Keratinocyte (primary cell): ENCODE measurements around the gene RRP1. TPM values are rescaled to one million over a fixed set of nuclear protein-coding genes. Genes with fewer than 3 reads are reported as not detected.

ENCODE experiments used
- DNase-seq: peaks from one replicate; pipeline ENCODE4 v3.0.0-alpha.2; 2011; ENCODE audit warnings: low read depth, missing footprints, low spot score
- FAIRE-seq: peaks from 2 replicates; lab custom pipeline; 2011; peaks lifted over from hg19 to GRCh38; lab: Jason Lieb, UNC
- H2AFZ ChIP-seq: 2 replicates; pipeline ENCODE4 v1.6.0; 2012; ENCODE audit warnings: low read length, control low read depth, inconsistent platforms; ENCODE audit not compliant: control insufficient read depth
- H3K27ac ChIP-seq: 2 replicates; pipeline ENCODE4 v1.5.1; 2011; ENCODE audit warnings: low read length; ENCODE audit not compliant: control insufficient read depth, insufficient read depth
- H3K27me3 ChIP-seq: 3 replicates; pipeline ENCODE4 v1.6.0; 2011; ENCODE audit warnings: low read length; ENCODE audit not compliant: control insufficient read depth, insufficient read depth; ENCODE audit errors: extremely low read depth
- H3K36me3 ChIP-seq, 2 experiments: 2 replicates in 1 of 2; 3 replicates in 1 of 2; pipeline ENCODE4 v1.5.1; 2011; ENCODE audit warnings: low read length in 2 of 2, mild to moderate bottlenecking in 1 of 2; ENCODE audit not compliant: control insufficient read depth in 2 of 2, insufficient read depth in 2 of 2; ENCODE audit errors: extremely low read depth in 1 of 2
- H3K4me1 ChIP-seq: 3 replicates; pipeline ENCODE4 v1.5.1; 2011; ENCODE audit warnings: low read length; ENCODE audit not compliant: control insufficient read depth, insufficient read depth; ENCODE audit errors: extremely low read depth
- H3K4me2 ChIP-seq: 3 replicates; pipeline ENCODE4 v1.6.0; 2011; ENCODE audit warnings: low read depth, low read length; ENCODE audit not compliant: control insufficient read depth, insufficient read depth; ENCODE audit errors: extremely low read depth
- H3K4me3 ChIP-seq, 3 experiments: fragments of 200-600 bp in 1 of 3; sonication (generic) in 1 of 3; 2 replicates in 2 of 3; 3 replicates in 1 of 3; pipeline ENCODE4 v1.5.1; 2011 to 2016; ENCODE audit warnings: low read length in 3 of 3, mild to moderate bottlenecking in 3 of 3, control low read depth in 2 of 3, inconsistent platforms in 1 of 3, low read depth in 1 of 3, mixed read lengths in 1 of 3, mixed run types in 1 of 3, moderate library complexity in 1 of 3; ENCODE audit not compliant: control insufficient read depth in 2 of 3, insufficient read depth in 2 of 3; ENCODE audit errors: extremely low read depth in 1 of 3
- H3K79me2 ChIP-seq: 2 replicates; pipeline ENCODE4 v1.6.0; 2012; ENCODE audit warnings: low read length; ENCODE audit not compliant: control insufficient read depth, insufficient read depth
- H3K9ac ChIP-seq: 3 replicates; pipeline ENCODE4 v1.6.0; 2011; ENCODE audit warnings: low read length; ENCODE audit not compliant: control insufficient read depth, insufficient read depth; ENCODE audit errors: extremely low read depth
- H3K9me1 ChIP-seq: 3 replicates; pipeline ENCODE4 v1.6.0; 2011; ENCODE audit warnings: low read length; ENCODE audit not compliant: control insufficient read depth, insufficient read depth; ENCODE audit errors: extremely low read depth
- H3K9me3 ChIP-seq: 2 replicates; pipeline ENCODE4 v1.5.1; 2012; ENCODE audit warnings: low read depth, low read length; ENCODE audit not compliant: control insufficient read depth
- H4K20me1 ChIP-seq: 3 replicates; pipeline ENCODE4 v1.6.0; 2011; ENCODE audit warnings: low read length; ENCODE audit not compliant: control insufficient read depth, insufficient read depth; ENCODE audit errors: extremely low read depth
- EZH2 ChIP-seq: IDR thresholded peaks from one replicate; pipeline ENCODE4 v1.6.1; 2012; ENCODE audit warnings: inconsistent platforms, mild to moderate bottlenecking, low read length, moderate library complexity
- dilution Hi-C: fragments of 300-500 bp; cut with MboI; formaldehyde crosslinking; loops from one replicate; pipeline ENCODE4 v1.7.0; 2020; ENCODE audit warnings: low sequenced_read_pairs; ENCODE audit not compliant: extremely low pct_ligation_motif_present
- polyA plus RNA-seq, 5 experiments: library from polyadenylated mRNA; depleted of rRNA in 3 of 5; stranded (reverse) in 3 of 5; stranded (forward) in 1 of 5; unstranded in 1 of 5; fragments of >200 nt; gene quantifications; 1 replicate in 1 of 5; 2 replicates in 3 of 5; 3 replicates in 1 of 5; pipeline versions ENCODE4 v1.2.1 to v1.2.3, GENCODE V29; 2011 to 2012; ENCODE audit warnings: missing spikeins in 2 of 5, low read depth in 1 of 5, low replicate concordance in 1 of 5
- TF ChIP-seq, protein P1 (sequence below), 3 experiments: IDR thresholded peaks in 1 of 3; conservative IDR thresholded peaks in 1 of 3; optimal IDR thresholded peaks in 1 of 3; 2 replicates in 2 of 3; 3 replicates in 1 of 3; pipeline versions ENCODE3 to v1.5.1; 2011; ENCODE audit warnings: low read length in 3 of 3, mild to moderate bottlenecking in 3 of 3, moderate library complexity in 2 of 3, control low read depth in 1 of 3, inconsistent platforms in 1 of 3; ENCODE audit not compliant: insufficient read depth in 2 of 3; ENCODE audit errors: extremely low read depth in 1 of 3

The RRP1 gene
- polyA plus RNA-seq, 1 donor (not counting 4 experiments of a cell fraction or from before 2014, with no cell fraction given) = 25.0 TPM

DNA sequence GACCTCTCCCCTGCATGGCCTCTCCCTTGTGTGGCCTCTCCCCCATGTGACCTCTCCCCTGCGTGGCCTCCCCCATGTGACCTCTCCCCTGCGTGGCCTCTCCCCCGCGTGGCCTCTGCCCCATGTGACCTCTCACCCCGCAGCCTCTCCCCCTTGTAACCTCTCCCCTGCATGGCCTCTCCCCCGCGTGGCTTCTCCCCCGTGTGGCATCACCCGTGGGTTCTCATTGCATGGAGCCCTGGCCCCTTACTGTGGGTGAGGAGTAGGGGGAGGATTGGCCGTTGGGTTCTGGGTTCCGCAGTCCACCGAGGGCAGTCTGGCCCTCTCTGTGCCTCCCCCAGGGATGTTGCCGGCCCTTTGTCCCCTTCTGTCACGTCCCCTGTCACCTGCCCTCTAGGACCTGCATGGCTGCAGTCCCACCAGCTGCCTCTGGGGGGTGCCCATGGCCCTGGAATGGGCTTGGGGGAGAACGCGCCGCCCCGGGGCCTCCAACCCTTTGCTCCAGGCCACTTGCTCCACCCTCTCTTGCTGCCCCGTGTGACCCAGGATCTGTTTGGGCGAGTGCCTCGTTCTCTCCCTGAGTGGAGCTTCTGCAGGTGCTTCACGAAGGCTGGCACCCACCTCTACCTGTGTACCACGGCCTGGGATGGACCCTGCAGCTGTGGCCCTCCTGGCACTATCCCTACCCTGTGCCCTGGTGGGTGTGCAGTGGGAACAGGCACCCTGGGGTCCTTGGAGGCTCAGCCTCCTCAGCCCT, 21.3 kb downstream of the RRP1 start:
- Histone ChIP-seq H3K9me3 (no peaks in the 10 kb centered on the region), H3K36me3 (peaks cover 0 to 2% of the 10 kb centered on the region in 2 experiments), H2AFZ (no peak overlapping the region), H3K9me1 (no peaks in the 10 kb centered on the region), H3K79me2 (no peaks in the 10 kb centered on the region), H3K4me2 (peak overlapping the region; percentile 93), H3K4me3 (peak overlapping the region in 1 of 3 experiments; percentile 39), H3K9ac (peak overlapping the region; percentile 69), H4K20me1 (no peaks in the 10 kb centered on the region), H3K27ac (no peak overlapping the region), H3K4me1 (peaks cover 55% of the 10 kb centered on the region), H3K27me3 (no peaks in the 10 kb centered on the region)
- TF ChIP-seq, protein P1, sequence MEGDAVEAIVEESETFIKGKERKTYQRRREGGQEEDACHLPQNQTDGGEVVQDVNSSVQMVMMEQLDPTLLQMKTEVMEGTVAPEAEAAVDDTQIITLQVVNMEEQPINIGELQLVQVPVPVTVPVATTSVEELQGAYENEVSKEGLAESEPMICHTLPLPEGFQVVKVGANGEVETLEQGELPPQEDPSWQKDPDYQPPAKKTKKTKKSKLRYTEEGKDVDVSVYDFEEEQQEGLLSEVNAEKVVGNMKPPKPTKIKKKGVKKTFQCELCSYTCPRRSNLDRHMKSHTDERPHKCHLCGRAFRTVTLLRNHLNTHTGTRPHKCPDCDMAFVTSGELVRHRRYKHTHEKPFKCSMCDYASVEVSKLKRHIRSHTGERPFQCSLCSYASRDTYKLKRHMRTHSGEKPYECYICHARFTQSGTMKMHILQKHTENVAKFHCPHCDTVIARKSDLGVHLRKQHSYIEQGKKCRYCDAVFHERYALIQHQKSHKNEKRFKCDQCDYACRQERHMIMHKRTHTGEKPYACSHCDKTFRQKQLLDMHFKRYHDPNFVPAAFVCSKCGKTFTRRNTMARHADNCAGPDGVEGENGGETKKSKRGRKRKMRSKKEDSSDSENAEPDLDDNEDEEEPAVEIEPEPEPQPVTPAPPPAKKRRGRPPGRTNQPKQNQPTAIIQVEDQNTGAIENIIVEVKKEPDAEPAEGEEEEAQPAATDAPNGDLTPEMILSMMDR (optimal IDR thresholded peaks at IDR 0.05 in 1 of 3, IDR thresholded peaks at IDR 0.05 in 1 of 3, conservative IDR thresholded peaks at IDR 0.05 in 1 of 3; ENCODE audit: extremely low read depth in 1 of 3, insufficient read depth in 2 of 3, low read length in 3 of 3) = peak in 2 of 3 experiments; percentile 96 to 97
- no peak for TF ChIP-seq EZH2
- FAIRE-seq (no peak), DNase-seq (no peak)
- dilution Hi-C loops = no loop called here

DNA sequence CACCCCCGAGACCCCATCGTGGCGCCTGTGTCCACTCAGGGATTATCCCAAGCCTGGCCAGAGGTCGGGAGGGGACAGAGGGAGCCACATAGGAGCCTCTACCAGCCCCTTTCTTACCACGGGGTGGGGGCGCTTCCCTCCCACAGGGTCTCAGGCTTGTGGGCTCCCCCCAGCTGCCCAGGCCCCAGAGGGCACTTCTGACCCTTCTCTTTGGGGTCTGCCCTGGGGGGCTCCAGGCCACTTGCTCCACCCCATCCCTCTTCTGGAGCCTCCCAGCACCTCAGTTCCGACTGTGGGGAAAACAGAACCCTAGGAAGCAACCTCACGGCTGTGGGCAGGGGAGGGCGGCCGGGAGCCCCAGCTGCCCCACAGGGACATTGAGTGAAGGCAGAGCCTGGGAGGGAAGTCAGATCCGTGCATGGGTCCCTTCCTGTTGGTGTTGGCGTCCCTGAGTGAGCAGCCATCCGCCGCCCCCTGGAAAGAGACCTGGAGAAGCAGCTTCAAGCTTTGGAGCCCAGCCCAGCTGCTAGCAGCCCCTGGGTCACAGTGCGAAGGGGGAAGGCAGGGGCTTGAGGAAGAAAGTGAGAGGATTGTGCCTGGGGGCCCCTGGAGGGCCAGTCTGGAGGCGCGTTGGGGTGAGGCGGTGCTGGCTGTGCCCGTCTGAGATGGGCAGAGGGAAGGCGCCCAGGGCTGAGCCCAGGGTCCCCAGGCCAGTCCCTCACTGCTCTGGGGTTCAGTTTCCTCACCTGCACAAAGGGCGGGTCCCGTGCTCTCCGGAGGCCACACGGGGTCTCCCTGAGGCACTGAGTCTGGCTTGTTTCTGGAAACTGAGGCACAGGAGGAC, 22.1 kb downstream of the RRP1 start:
- H3K27ac ChIP-seq = peak overlapping the region; percentile 66
- no peaks in the 10 kb centered on the region for H4K20me1 ChIP-seq
- dilution Hi-C loops = no loop called here
- no peak for TF ChIP-seq EZH2
- TF ChIP-seq, protein P1 (optimal IDR thresholded peaks at IDR 0.05 in 1 of 3, IDR thresholded peaks at IDR 0.05 in 1 of 3, conservative IDR thresholded peaks at IDR 0.05 in 1 of 3; ENCODE audit: extremely low read depth in 1 of 3, insufficient read depth in 2 of 3, low read length in 3 of 3) = no peak
- DNase-seq = no peak
- peak overlapping the region; percentile 69 for H3K9ac ChIP-seq
- H2AFZ ChIP-seq = peak overlapping the region; percentile 90
- no peaks in the 10 kb centered on the region for H3K9me1 ChIP-seq
- no peak for FAIRE-seq
- no peaks in the 10 kb centered on the region for H3K79me2 ChIP-seq
- H3K4me3 ChIP-seq = peak overlapping the region; percentile 39 to 66 (median 58)
- H3K36me3 ChIP-seq = no peaks in the 10 kb centered on the region
- no peaks in the 10 kb centered on the region for H3K27me3 ChIP-seq
- H3K4me2 ChIP-seq = peak overlapping the region; percentile 93
- H3K4me1 ChIP-seq = peaks cover 55% of the 10 kb centered on the region
- no peaks in the 10 kb centered on the region for H3K9me3 ChIP-seq
